GM12872 (cell line): ENCODE measurements around the gene CLK2.

Source experiments
- TF ChIP-seq, protein P1 (sequence below): IDR thresholded peaks from 3 replicates; pipeline ENCODE4 v1.5.1; 2011; ENCODE audit warnings: low read depth, mild to moderate bottlenecking, low read length, moderate library complexity; ENCODE audit not compliant: insufficient read depth

The CLK2 gene

DNA sequence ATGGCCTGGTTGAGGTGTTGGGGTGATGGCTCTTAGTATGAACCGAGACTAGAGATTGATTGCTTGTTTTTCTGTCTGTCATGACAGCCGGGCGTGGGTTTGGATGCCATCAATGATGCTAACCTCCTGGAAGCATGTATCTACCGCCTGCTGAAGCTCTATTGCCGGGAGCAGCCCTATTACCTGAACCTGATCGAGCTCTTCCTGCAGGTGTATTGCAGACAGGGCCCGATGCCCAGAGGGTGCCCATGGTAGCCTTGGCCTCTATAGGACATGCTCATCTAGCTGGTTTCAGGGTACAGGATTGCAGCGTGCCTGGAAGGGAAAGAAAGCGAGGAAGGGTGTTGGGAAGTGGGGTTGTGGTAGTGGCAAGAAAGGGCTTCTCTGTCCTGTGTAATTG, 44.8 kb upstream of the CLK2 start:
- TF ChIP-seq, protein P1, sequence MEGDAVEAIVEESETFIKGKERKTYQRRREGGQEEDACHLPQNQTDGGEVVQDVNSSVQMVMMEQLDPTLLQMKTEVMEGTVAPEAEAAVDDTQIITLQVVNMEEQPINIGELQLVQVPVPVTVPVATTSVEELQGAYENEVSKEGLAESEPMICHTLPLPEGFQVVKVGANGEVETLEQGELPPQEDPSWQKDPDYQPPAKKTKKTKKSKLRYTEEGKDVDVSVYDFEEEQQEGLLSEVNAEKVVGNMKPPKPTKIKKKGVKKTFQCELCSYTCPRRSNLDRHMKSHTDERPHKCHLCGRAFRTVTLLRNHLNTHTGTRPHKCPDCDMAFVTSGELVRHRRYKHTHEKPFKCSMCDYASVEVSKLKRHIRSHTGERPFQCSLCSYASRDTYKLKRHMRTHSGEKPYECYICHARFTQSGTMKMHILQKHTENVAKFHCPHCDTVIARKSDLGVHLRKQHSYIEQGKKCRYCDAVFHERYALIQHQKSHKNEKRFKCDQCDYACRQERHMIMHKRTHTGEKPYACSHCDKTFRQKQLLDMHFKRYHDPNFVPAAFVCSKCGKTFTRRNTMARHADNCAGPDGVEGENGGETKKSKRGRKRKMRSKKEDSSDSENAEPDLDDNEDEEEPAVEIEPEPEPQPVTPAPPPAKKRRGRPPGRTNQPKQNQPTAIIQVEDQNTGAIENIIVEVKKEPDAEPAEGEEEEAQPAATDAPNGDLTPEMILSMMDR: no peak

DNA sequence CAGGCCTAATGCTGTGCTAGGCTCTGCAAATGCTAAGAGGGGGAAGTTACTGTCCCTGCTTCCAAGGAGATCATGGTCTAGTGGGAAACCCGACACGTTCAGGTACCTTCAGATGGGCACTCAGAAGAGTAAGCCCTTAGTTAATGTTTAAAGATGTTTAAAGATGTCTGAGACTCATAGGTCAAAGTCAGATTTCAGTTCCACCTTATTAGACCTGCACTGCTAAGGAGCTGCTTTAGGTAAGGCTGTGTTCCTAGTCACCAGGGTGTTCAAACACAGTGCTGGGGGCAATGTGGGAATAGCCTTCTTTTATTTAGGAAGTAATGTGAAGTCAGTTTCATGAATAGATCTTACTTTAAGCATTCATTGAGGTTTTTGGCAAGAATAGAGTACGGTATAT, 43.6 kb upstream of the CLK2 start:
- TF ChIP-seq, protein P1: no peak

DNA sequence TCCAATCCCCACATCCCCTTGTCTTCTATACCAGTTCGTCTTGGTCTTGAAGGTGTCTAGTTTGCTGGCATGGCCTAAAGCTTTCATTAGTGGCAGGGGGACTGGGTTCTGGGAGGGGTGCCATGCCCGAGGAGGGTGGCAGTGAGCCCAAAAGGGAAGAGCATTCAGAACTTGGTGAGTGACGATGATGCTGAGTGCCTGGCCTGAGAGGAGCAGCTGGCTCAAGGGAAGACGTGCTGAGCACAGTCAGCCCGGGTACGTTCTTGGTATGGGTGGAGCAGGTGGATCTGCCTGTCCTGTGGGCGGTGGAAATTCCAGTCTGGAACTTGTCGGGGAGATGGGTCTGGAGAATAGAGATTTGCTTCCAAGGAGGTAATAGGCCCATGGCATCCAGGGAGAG, 40.0 kb upstream of the CLK2 start:
- TF ChIP-seq, protein P1: no peak

DNA sequence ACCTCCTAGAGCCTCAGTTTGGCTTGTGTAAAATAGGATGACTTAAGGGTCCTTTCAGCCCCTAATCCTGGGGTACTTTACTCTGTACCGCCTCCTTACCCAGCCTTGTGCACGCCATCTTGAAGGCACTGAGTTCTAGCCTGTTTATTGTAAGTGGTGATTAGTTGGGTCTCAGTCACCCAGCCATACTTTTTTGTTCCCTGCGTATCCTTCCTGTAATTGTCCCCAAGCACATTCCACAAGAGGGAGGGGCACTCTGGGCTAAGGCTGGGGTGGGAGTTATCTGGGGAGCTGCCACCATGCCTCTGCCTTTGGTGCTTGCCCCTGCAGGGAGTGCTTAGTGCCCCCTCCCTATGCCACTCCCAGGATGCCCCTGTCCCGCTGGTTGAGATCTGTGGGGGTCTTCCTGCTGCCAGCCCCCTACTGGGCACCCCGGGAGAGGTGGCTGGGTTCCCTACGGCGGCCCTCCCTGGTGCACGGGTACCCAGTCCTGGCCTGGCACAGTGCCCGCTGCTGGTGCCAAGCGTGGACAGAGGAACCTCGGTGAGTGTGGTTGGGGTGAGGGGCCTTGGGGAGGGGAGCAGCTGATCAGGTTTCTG, 36.2 kb upstream of the CLK2 start:
- TF ChIP-seq, protein P1: no peak

DNA sequence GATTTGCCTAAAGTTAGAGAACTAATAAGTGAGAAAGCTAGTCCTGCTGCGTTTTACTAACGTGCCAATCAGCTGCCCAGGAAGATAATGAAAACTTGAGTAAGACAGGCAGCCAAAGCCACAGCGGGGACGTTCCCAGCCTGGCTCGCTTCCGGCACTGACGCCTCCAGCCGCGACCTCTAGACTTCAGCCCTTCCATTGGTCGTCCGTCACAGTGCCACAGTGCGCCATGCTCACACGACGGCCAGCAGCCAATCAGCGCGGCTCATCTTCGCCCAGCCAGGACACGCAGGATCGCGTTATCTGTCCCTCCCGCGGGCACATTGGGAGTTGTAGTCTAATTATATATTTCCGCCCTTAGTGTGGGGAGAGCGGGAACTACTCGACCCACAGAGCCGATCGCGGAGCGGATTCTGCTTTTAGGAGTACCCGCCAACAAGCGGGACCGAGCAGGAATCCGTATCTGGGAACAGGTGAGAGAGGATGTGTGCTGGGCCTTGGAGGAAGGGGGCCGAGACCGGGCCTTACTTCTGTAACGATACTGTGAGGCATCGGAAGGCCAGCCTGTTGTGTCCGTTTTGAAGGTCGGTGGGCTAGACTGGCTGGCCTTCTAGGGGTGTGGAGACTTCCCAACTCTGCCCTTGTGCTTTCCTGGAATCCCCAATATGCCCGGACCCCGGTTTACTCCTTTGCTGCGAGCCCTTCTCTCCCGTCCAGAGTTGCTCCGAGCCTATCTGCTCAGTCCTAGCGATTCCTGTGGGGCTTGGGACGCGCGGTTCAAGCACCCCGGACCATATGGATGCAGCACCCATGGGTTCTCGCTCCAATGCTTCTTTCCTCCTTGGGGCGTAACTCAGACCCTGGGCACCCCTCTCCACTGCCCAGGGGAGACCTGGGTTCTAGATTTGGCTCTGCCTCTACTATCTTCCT, 35.5 kb upstream of the CLK2 start, which contains the start of gene FDPS:
Gene FDPS, plus strand, starts transcription at position 374 of the 930 bp plus-strand sequence. CDS start 924 bp downstream, outside the sequence.
- TF ChIP-seq, protein P1: no peak

DNA sequence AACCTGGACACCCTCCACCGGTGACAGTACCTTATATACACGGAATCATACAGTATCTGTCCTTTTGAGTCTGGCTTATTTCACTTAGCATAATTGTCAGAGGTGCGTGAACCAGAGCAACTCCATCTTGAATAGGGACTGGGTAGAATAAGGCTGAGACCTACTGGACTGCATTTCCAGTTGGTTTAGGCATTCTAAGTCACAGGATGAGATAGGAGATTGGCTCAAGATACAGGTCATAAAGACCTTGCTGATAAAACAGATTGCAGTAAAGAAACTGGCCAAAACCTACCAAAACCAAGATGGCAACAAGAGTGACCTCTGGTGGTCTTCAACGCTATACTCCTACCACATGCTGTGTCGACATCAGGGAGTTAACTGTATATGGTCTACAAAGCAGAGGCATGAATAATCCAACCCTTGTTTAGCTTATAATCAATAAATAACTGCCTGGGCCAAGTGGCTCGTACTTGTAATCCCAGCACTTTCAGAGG, 34.0 kb upstream of the CLK2 start:
- TF ChIP-seq, protein P1: peak; percentile 56; the same call in 2 of the 3 replicates

DNA sequence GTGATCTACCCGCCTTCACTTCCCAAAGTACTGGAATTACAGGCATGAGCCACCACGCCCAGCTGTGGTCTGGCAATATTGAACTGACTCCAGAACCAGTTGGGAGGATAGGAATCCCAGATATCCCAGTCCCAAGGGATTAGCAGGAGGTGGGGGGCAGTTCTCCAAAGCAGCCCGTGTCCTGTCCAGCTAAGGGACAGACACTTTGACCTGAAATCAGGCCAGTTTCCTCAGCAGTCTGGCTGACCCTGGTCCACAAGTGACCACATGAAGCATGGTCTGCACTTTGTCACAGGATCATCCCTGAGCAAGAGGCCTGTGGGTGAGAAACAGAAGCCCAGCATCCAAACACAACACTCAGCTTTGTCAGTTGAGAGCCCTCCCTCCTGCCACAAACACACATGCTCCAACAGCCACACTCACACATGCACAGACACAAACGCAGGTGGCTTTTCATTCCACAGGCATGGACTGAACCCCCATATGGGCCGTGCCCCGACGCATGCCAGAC, 32.6 kb upstream of the CLK2 start:
- TF ChIP-seq, protein P1: no peak
